Ovary (tissue), 3 donors: Measurements from ENCODE around the gene NPM3.

Experiments
- CTCF ChIP-seq, 3 donors: fragments of 450-650 bp in 2 of 3; fragments of 200-600 bp in 1 of 3; IDR thresholded peaks; one replicate each; pipeline versions ENCODE4 v1.5.1 to v1.8.0; 2016 to 2022; ENCODE audit warnings: antibody characterized with exemption in 3 of 3, mild to moderate bottlenecking in 1 of 3
- POLR2A ChIP-seq: fragments of 450-650 bp; IDR thresholded peaks from one replicate; pipeline ENCODE4 v1.6.1; 2017; ENCODE audit warnings: antibody characterized with exemption, mild to moderate bottlenecking, moderate library complexity
- donor health status: DM: no; HTN: no; CAD: no.

- TF ChIP-seq CTCF (IDR thresholded peaks at IDR 0.05), result no peak
- TF ChIP-seq POLR2A, result no peak
These were observed 15.7 kb downstream of the NPM3 start for GRCh38 chr10:101767600-101767945.
